ENCODE data around the gene RARA.

DNA sequence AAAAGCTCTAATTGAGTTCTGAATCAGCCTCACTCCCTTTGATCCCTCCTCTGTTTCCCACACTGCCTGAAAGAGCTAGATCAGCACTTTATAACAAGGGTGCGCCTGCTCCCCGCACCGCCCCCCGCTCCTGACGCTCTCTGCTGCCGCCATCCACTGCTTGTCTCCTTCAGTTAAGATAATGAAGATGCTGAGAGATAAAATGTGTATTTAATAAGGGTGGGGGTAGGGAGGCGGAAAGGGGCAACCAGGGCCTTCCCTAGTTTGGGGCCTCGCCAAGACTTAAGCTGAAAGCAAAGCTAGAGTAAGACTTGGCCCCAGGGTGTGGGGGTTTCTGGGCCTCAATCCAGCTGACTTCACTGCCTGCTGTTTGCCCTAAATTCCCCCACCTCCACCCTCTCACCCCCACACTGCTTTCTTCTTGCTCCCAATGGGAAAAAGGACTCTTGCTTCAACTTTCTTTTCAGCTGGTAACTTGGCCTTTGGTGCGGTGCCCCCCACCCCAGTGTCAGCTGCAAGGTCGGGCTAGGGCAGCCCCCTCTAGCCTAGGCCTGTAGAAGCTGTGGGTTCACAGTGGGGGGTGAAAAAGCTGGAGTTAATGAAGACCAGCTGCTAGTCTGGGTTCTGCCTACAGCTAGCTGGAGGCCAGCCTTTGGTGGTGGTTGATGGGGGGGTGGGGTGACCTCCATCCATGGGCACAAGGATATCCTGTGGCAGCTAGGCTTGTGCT, 1.8 kb upstream of the RARA start:
- TF ChIP-seq CHD1 (IDR thresholded peaks at IDR 0.05; ENCODE audit: low read depth, low read length) = no peak
- no peak for TF ChIP-seq MAZ (IDR thresholded peaks at IDR 0.05; ENCODE audit: borderline replicate concordance, low read depth, low read length)
- TF ChIP-seq, protein P1, sequence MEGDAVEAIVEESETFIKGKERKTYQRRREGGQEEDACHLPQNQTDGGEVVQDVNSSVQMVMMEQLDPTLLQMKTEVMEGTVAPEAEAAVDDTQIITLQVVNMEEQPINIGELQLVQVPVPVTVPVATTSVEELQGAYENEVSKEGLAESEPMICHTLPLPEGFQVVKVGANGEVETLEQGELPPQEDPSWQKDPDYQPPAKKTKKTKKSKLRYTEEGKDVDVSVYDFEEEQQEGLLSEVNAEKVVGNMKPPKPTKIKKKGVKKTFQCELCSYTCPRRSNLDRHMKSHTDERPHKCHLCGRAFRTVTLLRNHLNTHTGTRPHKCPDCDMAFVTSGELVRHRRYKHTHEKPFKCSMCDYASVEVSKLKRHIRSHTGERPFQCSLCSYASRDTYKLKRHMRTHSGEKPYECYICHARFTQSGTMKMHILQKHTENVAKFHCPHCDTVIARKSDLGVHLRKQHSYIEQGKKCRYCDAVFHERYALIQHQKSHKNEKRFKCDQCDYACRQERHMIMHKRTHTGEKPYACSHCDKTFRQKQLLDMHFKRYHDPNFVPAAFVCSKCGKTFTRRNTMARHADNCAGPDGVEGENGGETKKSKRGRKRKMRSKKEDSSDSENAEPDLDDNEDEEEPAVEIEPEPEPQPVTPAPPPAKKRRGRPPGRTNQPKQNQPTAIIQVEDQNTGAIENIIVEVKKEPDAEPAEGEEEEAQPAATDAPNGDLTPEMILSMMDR (conservative IDR thresholded peaks at IDR 0.05; ENCODE audit: low read depth, low read length) = no peak
- TF ChIP-seq POLR2A (IDR thresholded peaks at IDR 0.05; ENCODE audit: low read depth, low read length) = no peak
- TF ChIP-seq FOS (IDR thresholded peaks at IDR 0.05; ENCODE audit: low read depth, low read length) = no peak
- TF ChIP-seq CEBPB (IDR thresholded peaks at IDR 0.05; ENCODE audit: low read depth, low read length) = no peak
- peak; percentile 92 for TF ChIP-seq MAFK (IDR thresholded peaks at IDR 0.05; ENCODE audit: low read depth, low read length)
- TF ChIP-seq SMC3 (IDR thresholded peaks at IDR 0.05; ENCODE audit: low read depth, low read length) = no peak
- no peak for TF ChIP-seq MXI1 (IDR thresholded peaks at IDR 0.05; ENCODE audit: borderline replicate concordance, low read depth, low read length)
- TF ChIP-seq BHLHE40 (IDR thresholded peaks at IDR 0.05; ENCODE audit: low read depth, low read length) = no peak

Measured in IMR-90 (cell line).